GM12878 (cell line): Measurements from ENCODE around the gene LSAMP. TPM values are rescaled to one million over a fixed set of nuclear protein-coding genes. Genes with fewer than 3 reads are reported as not detected.

Experiments used
- ATAC-seq: fragments of 200-7000 bp; cut with Tn5 transposase; 3 replicates; pipeline ENCODE4 v1.9.1; 2020; ENCODE audit warnings: mild to moderate bottlenecking, moderate library complexity
- BruUV-seq: library from RNA; stranded (reverse); fragments of 400-500 nt; replicated peaks from 2 replicates; lab custom pipeline; 2021; lab: Mats Ljungman, UMichigan
- CTCF ChIA-PET: fragments of 300-600 bp; sonication (Branson Sonifier 250); formaldehyde crosslinking; extraction: SDS; loops from one replicate; lab custom pipeline; 2021; ENCODE audit warnings: inconsistent platforms; lab: Yijun Ruan, JAX
- POLR2A ChIA-PET: fragments of 350-600 bp; formaldehyde crosslinking; extraction: SDS; loops from one replicate; lab custom pipeline; 2021; ENCODE audit warnings: inconsistent platforms; lab: Charles Lee
- RAD21 ChIA-PET: fragments of 300-600 bp; sonication (Branson Sonifier 250); formaldehyde crosslinking; loops from one replicate; lab custom pipeline; 2023; ENCODE audit warnings: antibody characterized with exemption; ENCODE audit not compliant: unreplicated experiment; lab: Charles Lee
- SMC1A ChIA-PET: fragments of 300-600 bp; sonication (Branson Sonifier 250); formaldehyde crosslinking; loops from one replicate; lab custom pipeline; 2023; ENCODE audit not compliant: unreplicated experiment, uncharacterized antibody; lab: Charles Lee
- DNase-seq: peaks from one replicate; pipeline ENCODE4 v3.0.0-alpha.2; 2011; ENCODE audit warnings: low read depth, low spot score
- FAIRE-seq: peaks from 3 replicates; lab custom pipeline; 2011; peaks lifted over from hg19 to GRCh38; lab: Jason Lieb, UNC
- H2AFZ ChIP-seq: 2 replicates; pipeline ENCODE4 v1.6.0; 2011; ENCODE audit warnings: low read depth, low read length, control low read depth; ENCODE audit not compliant: control insufficient read depth
- H3K27ac ChIP-seq: 2 replicates; pipeline ENCODE4 v1.5.1; 2011; ENCODE audit warnings: control low read depth; ENCODE audit not compliant: control insufficient read depth, insufficient read depth
- H3K27me3 ChIP-seq, 2 experiments: replicated peaks in 1 of 2; 2 replicates each; pipeline versions ENCODE4 v1.6.0 to v1.6.1; 2011; ENCODE audit warnings: low read length in 1 of 2; ENCODE audit not compliant: control insufficient read depth in 2 of 2, insufficient read depth in 2 of 2
- H3K36me3 ChIP-seq, 2 experiments: 2 replicates each; pipeline ENCODE4 v1.5.1; 2011; ENCODE audit warnings: low read length in 1 of 2; ENCODE audit not compliant: control insufficient read depth in 2 of 2, insufficient read depth in 2 of 2
- H3K4me1 ChIP-seq: 2 replicates; pipeline ENCODE4 v1.6.1; 2011; ENCODE audit warnings: mild to moderate bottlenecking, low read length, moderate library complexity, mixed read lengths; ENCODE audit not compliant: control insufficient read depth, insufficient read depth
- H3K4me2 ChIP-seq: 2 replicates; pipeline ENCODE4 v1.6.0; 2011; ENCODE audit warnings: control low read depth; ENCODE audit not compliant: control insufficient read depth, insufficient read depth
- H3K4me3 ChIP-seq: fragments of 200-600 bp; sonication (generic); 2 replicates; pipeline ENCODE4 v1.5.1; 2016
- H3K79me2 ChIP-seq: 2 replicates; pipeline ENCODE4 v1.6.0; 2011; ENCODE audit warnings: low read length; ENCODE audit not compliant: control insufficient read depth, insufficient read depth
- H3K9ac ChIP-seq: 2 replicates; pipeline ENCODE4 v1.8.0; 2011; ENCODE audit warnings: low read length, control low read depth, mixed read lengths; ENCODE audit not compliant: control insufficient read depth, insufficient read depth
- H3K9me3 ChIP-seq: replicated peaks from 3 replicates; pipeline ENCODE4 v1.5.1; 2011; ENCODE audit warnings: mild to moderate bottlenecking, low read length; ENCODE audit not compliant: control insufficient read depth, insufficient read depth
- H4K20me1 ChIP-seq: 2 replicates; pipeline ENCODE4 v1.6.0; 2011; ENCODE audit not compliant: control insufficient read depth, insufficient read depth
- CHD1 ChIP-seq: IDR thresholded peaks from 2 replicates; pipeline ENCODE4 v1.6.1; 2012; ENCODE audit warnings: low read depth, low read length, improper control_type of control experiment
- JUNB ChIP-seq: IDR thresholded peaks from 2 replicates; pipeline ENCODE4 v1.6.1; 2016; ENCODE audit warnings: antibody characterized with exemption, mild to moderate bottlenecking
- KAT2A ChIP-seq: conservative IDR thresholded peaks from 2 replicates; pipeline ENCODE4 v1.6.1; 2011; ENCODE audit warnings: low read depth, low read length; ENCODE audit not compliant: control insufficient read depth
- KLF5 ChIP-seq: fragments of 450-650 bp; IDR thresholded peaks from 2 replicates; pipeline ENCODE4 v1.6.1; 2014; ENCODE audit warnings: mild to moderate bottlenecking; ENCODE audit not compliant: partially characterized antibody
- SREBF2 ChIP-seq: IDR thresholded peaks from 2 replicates; pipeline ENCODE4 v1.6.1; 2012; ENCODE audit warnings: mild to moderate bottlenecking, low read length
- SUZ12 ChIP-seq: fragments of 200-600 bp; sonication (generic); IDR thresholded peaks from one replicate; pipeline ENCODE4 v1.6.1; 2018; ENCODE audit warnings: antibody characterized with exemption, mild to moderate bottlenecking; ENCODE audit not compliant: unreplicated experiment
- WGBS: methylation state at CpG from one replicate; pipeline ENCODE4 v1.1.6; 2016; ENCODE audit warnings: low lambda C conversion rate; ENCODE audit not compliant: insufficient replicate concordance, insufficient coverage; ENCODE audit errors: missing lambda C conversion rate; 5-methylcytosine and 5-hydroxymethylcytosine counted together
- in situ Hi-C: fragments of 300-500 bp; cut with MboI; formaldehyde crosslinking; loops from 9 replicates; pipeline ENCODE4 v1.14.3; 2018; ENCODE audit warnings: mixed read lengths
- intact Hi-C: fragments of 100-400 bp; cut with micrococcal nuclease; formaldehyde crosslinking; loops from one replicate; pipeline ENCODE4 v1.14.2; 2022; ENCODE audit not compliant: unreplicated experiment
- polyA plus RNA-seq, 11 experiments: library from polyadenylated mRNA; depleted of rRNA in 4 of 11; unstranded in 6 of 11; stranded (reverse) in 5 of 11; fragments of >200 nt; fragmentation: Nextera tagmentation in 4 of 11; fragmentation: Illumina TruSeq in 1 of 11; extraction: Ambion mirVana in 4 of 11; extraction: Trizol in 1 of 11; gene quantifications; 1 replicate in 1 of 11; 2 replicates in 10 of 11; pipeline versions ENCODE4 v1.2.1 to v1.2.3, GENCODE V29; 2011 to 2016; ENCODE audit warnings: inconsistent platforms in 2 of 11, missing spikeins in 2 of 11, low read depth in 1 of 11
- total RNA-seq, 4 experiments: library from RNA; depleted of rRNA in 3 of 4; stranded (reverse); fragments of >200 nt in 3 of 4; fragmentation: Illumina TruSeq in 1 of 4; extraction: Trizol in 1 of 4; gene quantifications; 2 replicates each; pipeline versions ENCODE4 v1.2.1 to v1.2.3, GENCODE V29; 2013 to 2021
- TF ChIP-seq, protein P1 (sequence below): fragments of 450-650 bp; IDR thresholded peaks from 2 replicates; pipeline ENCODE4 v1.6.1; 2017; ENCODE audit warnings: low read depth, mild to moderate bottlenecking, moderate library complexity

The LSAMP gene
- total and polyA plus RNA-seq, 10 of the 15 experiments (the other 5 are each of a cell fraction or from before 2014, with no cell fraction given) = 2.0 to 12.7 (median 6.5) TPM

DNA sequence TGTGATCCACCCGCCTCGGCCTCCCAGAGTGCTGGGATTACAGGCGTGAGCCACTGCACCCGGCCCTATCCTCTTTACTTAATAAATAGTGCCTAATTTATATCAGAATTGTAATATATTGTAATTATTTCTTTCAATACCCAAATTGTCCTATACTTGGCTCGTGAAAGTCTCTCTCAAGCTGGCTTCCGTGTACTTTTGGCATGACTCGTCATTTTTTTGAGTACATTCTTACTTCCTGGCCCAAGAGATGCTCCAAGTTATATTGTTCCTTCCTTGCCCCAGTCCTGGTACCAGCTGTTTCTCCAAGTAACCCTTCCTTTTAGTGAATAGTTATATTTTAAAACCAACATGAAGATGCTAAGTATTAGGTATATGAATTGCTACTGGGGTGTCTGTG, 366.7 kb downstream of the LSAMP start:
- ChIA-PET SMC1A (no interaction called here), CTCF (interaction anchor here (1.2 kb wide), 1 partner anchor 11 kb away, joined by 3 read pairs; no protein-coding TSS in a partner anchor), RAD21 (no interaction called here), POLR2A (no interaction called here)
- no TSS peak for BruUV-seq
- H3K79me2 ChIP-seq = no peaks in the 10 kb centered on the region
- no peak overlapping the region for H3K27ac ChIP-seq
- H3K36me3 ChIP-seq = no peaks in the 10 kb centered on the region
- H2AFZ ChIP-seq = no peak overlapping the region
- no peaks in the 10 kb centered on the region for H3K4me1 ChIP-seq
- no peaks in the 10 kb centered on the region for H3K27me3 ChIP-seq
- no peak overlapping the region for H3K4me2 ChIP-seq
- ATAC-seq = no peak
- in situ Hi-C loops = no loop called here
- 79% methylated on average over 7 of the region's 7 CpGs for whole genome bisulfite sequencing
- DNase-seq = no peak
- no peak overlapping the region for H3K9ac ChIP-seq
- intact Hi-C loops = no loop called here
- no peaks in the 10 kb centered on the region for H3K9me3 ChIP-seq
- no peak for FAIRE-seq
- TF ChIP-seq JUNB (no peak), KAT2A (no peak), CHD1 (no peak)
- TF ChIP-seq, protein P1, sequence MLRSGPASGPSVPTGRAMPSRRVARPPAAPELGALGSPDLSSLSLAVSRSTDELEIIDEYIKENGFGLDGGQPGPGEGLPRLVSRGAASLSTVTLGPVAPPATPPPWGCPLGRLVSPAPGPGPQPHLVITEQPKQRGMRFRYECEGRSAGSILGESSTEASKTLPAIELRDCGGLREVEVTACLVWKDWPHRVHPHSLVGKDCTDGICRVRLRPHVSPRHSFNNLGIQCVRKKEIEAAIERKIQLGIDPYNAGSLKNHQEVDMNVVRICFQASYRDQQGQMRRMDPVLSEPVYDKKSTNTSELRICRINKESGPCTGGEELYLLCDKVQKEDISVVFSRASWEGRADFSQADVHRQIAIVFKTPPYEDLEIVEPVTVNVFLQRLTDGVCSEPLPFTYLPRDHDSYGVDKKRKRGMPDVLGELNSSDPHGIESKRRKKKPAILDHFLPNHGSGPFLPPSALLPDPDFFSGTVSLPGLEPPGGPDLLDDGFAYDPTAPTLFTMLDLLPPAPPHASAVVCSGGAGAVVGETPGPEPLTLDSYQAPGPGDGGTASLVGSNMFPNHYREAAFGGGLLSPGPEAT = no peak
- no peak overlapping the region for H3K4me3 ChIP-seq
- H4K20me1 ChIP-seq = no peaks in the 10 kb centered on the region

GRCh38 chr3:116077557-116077956, 367.7 kb downstream of the LSAMP start:
- no peak overlapping the region for H3K9ac ChIP-seq
- H3K79me2 ChIP-seq = no peaks in the 10 kb centered on the region
- H4K20me1 ChIP-seq = no peaks in the 10 kb centered on the region
- BruUV-seq = no TSS peak
- H3K9me3 ChIP-seq = no peaks in the 10 kb centered on the region
- ChIA-PET CTCF (no interaction called here), POLR2A (no interaction called here), RAD21 (no interaction called here), SMC1A (no interaction called here)
- intact Hi-C loops (no loop called here), in situ Hi-C loops (no loop called here)
- WGBS = 65% methylated on average over 2 of the region's 2 CpGs
- no peaks in the 10 kb centered on the region for H3K36me3 ChIP-seq
- no peak for FAIRE-seq
- DNase-seq = no peak
- ATAC-seq = no peak
- no peak overlapping the region for H3K4me2 ChIP-seq
- no peaks in the 10 kb centered on the region for H3K27me3 ChIP-seq
- H3K4me3 ChIP-seq = no peak overlapping the region
- no peak overlapping the region for H3K27ac ChIP-seq
- TF ChIP-seq SUZ12 (no peak), SREBF2 (no peak), KLF5 (no peak)
- no peak overlapping the region for H2AFZ ChIP-seq
- no peaks in the 10 kb centered on the region for H3K4me1 ChIP-seq
